H9 (cell line): ENCODE data around the gene LAMP1. TPM values are rescaled to one million over a fixed set of nuclear protein-coding genes. Genes with fewer than 3 reads are reported as not detected.

Source experiments
- microRNA-seq: library from miRNA; unstranded; fragments of <30 nt; microRNA quantifications from one replicate; pipeline ENCODE4, GENCODE V29; 2020; ENCODE audit warnings: borderline microRNAs expressed
- total RNA-seq: library from RNA; stranded (reverse); gene quantifications from 2 replicates; pipeline ENCODE4 v1.2.1, GENCODE V29; 2021

Gene LAMP1
- total RNA-seq, 1 experiment from 2014 or later, result 131 TPM

Small RNA genes within 50 kb of the gene (microRNA-seq; reads per million reads assigned to microRNA genes)
- not detected for gene MIR8075

Other genes with a start within 250 kb of the LAMP1 start
- gene F7, start 191.4 kb upstream of the LAMP1 start, total RNA-seq, result 0.66 and 0.81 TPM in 2 replicates
- gene F10, start 174.4 kb upstream of the LAMP1 start, total RNA-seq, result 1.7 TPM in 2 replicates
- gene PROZ, start 138.6 kb upstream of the LAMP1 start, total RNA-seq, result not detected in 2 replicates
- 62.3 and 66.0 TPM in 2 replicates for gene PCID2, start 88.6 kb upstream of the LAMP1 start, total RNA-seq
- gene CUL4A, start 87.6 kb upstream of the LAMP1 start, total RNA-seq, result 94.7 and 97.9 TPM in 2 replicates
- 54.8 and 55.0 TPM in 2 replicates for gene GRTP1, start 66.9 kb downstream of the LAMP1 start, total RNA-seq
- 2.7 and 2.8 TPM in 2 replicates for gene ADPRHL1, start 156.2 kb downstream of the LAMP1 start, total RNA-seq
- 36.8 and 44.0 TPM in 2 replicates for gene DCUN1D2, start 193.5 kb downstream of the LAMP1 start, total RNA-seq